HG02973 (cell line): ENCODE data around the gene CLSTN2.

ENCODE experiments used
- ATAC-seq: cut with Tn5 transposase; IDR thresholded peaks from one replicate; pipeline ENCODE4 v1.9.1; 2021; ENCODE audit warnings: moderate library complexity; ENCODE audit not compliant: unreplicated experiment

Gene CLSTN2

DNA sequence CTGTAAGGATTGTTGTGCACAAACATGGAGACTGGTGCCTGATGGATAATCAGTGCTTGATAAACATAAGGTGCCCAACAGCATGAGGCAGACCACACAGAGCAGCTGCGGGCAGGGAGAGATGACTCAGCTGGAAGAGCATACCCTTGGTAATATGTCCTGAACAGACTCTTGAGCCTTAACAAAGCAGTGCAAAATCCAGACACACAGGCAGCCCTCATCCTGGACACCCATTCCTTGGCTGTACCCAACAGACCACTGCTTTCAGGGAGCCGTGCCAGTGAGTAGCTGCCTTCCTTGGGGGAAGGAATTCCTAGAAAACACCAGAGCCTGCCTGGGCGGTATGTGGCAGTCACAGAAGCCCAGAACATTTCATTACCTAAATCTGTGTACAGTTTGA, 156.2 kb downstream of the CLSTN2 start:
- no peak for ATAC-seq

DNA sequence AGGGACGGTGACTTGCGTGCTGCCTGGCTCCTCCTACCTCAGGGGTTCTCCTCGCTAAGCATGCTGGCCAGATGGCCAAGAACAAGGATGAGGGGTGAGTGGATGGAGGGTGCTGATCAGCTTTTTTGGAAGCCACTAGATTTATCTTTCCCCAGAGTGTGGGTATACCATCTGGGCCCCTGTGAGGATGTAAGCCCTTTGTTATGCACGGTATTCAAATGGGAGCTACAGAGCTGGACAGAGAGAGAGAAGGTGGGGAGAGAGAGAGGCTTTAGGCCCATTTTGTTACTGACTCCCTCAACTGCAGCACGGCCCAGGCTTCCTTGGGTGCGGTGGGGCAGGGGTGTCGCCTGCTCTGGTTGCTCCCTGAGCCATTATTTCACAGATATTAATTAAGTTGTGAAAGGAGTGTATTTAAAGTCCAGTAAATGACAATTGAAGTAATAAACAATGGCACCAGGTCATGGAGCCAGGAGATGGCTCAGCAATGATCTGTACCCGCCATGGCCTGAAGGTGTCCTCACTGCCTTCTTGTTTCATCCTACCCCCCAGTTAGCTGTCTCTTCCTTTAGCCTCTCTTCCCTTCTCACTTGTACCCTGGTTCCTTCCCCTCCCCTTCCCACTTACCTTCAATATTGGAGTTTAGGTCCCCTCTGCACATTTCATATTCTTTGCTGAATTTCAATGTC, 158.0 kb downstream of the CLSTN2 start:
- ATAC-seq = no peak

DNA sequence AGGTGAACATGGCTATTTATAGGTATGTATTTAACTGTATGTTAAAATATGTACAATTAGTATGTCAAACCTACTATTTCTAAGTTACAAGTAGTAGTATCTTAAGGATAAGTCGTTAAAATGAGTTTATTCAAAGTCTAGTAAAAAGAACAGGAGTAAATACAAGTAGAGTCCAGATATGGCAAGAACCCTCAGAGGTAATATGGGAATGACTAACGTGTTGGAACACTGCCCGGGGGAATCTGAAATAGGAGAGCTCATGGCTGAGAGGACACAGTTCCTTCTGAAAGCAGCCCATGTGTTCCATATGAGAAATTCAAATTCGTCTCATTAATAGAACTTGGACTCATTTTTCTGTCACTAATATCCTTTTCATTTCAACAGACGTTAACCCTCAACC, 158.8 kb downstream of the CLSTN2 start:
- no peak for ATAC-seq

DNA sequence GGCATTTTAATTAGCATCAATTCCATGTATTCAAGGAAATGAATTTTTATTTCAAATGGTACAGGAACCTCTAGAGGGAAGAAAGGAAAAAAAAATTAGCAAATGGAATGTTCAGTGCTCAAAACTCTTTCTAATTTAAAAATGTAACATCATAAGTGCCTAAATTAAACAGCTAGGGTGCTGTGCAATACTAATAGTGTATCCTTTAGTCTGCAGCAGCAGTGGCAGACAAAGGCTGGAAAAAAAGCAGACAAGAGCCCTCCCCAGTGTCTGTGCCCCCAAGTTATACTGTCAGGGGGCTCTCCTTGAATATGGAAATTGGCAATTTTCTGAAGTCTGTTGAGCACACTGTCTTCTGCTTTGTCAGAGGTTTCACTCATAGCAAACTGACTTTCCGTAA, 159.5 kb downstream of the CLSTN2 start:
- no peak for ATAC-seq

DNA sequence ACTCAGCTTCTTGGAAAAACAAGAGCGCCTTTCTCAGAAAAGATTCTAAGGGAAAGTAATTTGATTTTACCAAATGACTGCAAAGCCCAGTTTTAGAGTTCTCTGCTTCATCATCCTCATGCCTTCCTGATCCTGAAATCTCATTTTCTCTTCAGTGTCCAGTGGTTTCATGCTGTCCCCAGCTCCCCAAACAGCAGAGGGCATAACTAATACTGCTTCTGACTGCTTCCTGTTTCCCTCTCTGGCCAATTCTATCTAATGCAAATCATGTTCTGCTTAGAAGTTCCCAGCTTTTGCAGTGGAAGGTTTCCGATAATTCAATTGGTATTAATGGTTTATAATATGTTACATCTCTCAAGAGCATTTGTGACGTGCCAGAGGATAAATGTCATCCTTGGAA, 161.1 kb downstream of the CLSTN2 start:
- no peak for ATAC-seq

DNA sequence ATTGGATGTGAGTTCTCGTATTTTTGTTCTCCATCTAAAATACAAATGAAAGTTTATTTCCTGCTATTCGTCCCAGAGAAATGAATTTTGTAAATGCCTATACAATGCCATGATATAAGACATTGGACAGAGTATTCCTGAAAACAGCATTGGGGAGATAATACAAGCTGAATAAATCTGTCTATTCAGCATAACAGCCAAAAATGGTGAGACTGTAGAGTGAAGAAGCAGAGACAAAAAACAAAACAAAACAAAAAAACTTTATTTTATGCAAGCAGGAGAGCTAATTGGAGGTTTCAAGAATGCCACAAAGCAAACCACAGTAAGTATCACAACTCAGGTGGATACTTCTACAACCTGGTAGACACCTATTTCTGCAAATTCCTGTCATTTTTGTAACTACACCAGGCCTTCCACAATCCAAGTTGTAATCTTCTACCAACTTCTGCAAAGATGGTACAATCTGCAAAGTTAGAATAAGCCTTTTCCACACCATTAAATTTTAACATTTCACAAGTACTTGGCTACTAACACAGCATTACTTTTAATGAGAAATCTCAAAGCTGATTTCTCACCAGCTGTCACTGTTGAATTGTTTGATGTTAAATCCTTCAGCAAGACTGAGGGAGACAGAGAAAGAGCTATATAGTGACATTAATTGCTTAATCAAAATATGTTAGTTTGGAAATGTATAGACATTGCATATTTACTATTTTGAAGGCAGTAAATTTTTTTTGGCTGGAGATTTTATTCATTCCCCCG, 163.1 kb downstream of the CLSTN2 start:
- no peak for ATAC-seq

DNA sequence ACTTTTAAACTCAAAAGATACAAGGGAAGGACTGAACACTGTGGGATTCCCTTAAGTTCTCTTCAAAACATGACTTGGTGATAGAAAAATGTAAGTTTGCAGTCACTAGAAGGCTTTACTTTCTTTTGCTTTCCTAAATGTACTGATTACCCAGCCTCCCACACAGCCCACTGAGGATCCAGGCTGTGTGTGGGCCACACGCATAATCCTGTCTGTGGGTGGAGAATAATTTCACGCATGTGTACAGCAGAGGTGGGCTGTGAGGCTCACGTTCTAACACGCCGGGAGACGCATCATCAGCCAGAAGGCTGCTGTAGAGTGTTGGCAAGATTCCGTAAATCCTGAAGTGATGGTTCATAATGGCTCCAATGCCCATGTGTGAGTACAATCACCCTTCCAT, 165.5 kb downstream of the CLSTN2 start:
- ATAC-seq = no peak

DNA sequence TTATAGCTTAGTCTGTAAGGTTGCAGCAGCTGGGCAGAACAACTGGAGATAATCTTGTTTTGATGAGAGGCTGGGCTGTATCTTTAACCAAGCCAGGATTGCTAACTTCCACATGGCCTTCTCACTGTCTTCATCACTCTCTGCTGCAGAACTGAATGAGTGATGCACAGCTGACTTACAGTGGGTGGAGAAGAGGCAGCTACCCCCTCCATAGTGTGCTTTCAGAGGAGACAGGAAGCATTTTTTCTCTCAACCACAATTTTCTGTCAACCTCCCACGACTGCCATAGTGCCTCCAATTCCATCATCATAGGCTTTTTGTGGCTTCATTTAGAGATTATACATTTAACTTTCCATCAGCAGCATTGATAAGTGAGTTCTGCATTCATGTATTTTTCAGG, 168.2 kb downstream of the CLSTN2 start:
- no peak for ATAC-seq

DNA sequence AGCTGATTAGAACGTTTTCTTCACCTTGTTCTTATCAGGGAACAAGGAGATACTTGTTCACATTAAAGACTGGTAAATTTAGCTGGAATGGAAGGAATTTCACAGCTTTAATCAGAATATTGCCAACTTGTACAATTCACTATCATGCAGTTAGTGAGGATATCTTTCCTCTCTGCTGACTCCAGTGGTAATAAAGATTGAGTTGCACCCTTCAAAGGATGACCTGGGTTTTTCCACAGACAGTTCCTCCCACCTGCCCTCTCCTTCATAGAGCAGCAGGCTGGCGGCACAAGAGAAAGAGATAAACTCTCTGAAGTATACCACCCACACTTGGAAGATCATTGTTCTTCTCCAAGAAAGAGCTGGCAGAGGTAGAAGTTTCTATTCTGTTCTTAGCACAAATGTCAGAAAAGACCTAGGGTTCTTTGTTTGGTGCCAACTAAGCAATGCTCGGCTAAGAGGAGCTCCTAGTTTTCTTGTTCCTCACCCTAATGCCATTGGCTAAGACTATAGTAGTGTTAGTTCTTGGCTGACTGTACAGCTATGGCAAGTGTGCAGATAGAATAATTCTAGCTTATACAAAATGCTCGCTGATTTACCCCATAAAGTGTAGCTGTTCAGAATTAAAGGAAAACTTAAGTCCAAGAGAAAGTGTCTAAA, 169.1 kb downstream of the CLSTN2 start:
- ATAC-seq = no peak

DNA sequence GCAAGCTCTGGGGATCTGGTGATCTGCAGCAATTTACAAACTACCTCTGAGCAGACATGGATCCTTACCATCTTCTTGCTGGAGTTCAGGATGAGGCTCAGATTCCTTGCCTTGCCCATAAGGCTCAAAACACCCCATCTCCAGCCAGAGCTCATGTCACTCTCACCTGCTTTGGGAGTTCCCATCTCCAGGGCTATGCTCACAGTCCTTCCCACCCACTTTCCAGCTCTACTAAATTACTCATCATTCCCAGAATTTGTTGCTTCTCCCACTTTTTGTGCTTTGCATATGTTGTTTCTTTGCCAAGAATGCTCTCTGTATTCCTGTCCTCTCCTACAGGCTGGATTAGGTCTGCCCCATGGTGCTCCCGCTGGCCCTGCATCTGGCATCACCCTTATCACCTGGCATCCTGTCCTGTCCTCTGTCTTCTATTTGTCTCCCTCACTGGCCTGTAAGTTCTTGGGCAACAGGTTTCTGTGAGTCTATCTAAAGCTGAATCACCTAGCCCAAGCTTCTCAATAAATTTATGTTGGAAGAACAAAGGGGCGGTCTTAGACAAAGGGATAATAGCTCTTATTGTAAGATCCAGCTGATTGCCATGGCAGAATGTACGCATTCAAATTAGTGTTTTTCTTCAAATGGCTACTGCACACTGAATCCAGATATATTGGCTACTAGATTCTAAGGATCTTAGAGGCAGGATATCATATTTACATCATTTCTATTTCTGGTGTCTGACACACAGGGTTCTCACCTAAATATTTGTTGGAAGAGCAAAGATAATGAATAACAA, 179.2 kb downstream of the CLSTN2 start:
- ATAC-seq = no peak

DNA sequence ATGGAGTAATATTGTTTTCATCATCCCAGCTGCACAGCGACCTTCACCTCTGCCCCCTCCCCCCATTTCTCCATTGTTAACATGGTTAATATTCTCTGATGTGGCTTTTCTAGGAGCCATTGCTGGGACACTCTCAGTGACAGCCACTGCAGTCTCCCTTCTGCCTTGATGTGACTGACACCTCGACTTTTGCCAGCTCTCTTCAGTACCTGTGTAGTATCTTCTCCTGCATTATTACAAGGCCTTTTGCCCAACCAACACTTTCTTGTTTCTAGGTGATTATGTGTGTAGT, 179.8 kb downstream of the CLSTN2 start:
- ATAC-seq = no peak

DNA sequence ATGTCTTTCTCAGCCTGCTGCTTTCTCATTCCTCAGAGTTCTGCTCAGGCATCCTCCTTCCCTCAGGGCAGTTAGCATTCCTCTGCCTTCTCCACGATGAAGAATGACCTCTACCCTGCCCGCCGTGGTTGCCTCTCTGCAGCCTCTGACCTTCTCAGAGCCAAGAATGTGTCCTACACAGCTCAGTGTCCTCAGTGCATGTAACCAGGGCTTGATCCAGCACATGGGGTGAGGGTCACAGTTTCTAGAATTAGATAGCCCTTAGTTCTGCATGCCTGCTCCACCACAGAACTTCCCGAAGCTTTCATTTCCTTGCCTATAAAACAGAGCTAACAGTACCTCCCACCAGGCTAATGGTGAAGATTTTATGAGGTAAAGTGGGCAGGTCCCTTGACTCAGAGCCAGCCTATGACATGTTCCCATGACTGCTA, 182.1 kb downstream of the CLSTN2 start:
- ATAC-seq = no peak

DNA sequence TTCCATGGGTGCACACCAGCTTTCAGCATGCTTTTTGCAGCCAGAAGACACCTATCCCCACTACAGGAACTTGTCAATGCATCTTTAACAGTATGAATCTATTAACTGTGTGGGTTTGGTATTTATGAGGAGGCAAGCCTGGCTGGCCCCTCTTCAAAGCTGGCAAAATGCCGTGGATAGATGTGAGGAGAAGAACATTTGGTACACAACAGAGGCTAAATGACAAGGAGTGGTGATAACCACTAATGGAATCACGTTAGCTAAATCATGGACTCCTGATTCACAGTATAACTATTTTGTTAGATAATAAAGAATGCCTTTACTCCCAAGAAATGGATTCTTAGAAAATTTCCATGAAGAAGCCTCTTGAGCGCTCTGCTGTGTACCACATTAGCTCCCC, 187.2 kb downstream of the CLSTN2 start:
- ATAC-seq = no peak

DNA sequence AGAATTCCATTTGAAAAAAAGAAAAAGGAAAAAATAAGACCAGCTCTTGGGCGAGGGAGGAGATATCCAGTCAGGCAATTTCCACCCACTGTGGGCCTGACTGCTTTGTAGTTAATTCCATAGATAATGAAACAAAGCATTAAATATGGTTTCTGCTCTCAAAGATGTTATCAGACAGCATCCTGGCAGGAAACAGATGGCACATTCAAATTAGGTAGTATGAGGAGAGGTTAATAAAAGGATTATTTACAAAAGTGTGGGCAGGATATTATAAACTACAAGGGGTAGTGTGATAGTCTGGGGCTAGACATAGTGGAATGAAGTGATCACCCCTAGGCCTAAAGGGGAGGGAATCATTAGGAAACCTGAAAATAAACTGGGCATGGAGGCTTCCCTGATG, 193.2 kb downstream of the CLSTN2 start:
- no peak for ATAC-seq

DNA sequence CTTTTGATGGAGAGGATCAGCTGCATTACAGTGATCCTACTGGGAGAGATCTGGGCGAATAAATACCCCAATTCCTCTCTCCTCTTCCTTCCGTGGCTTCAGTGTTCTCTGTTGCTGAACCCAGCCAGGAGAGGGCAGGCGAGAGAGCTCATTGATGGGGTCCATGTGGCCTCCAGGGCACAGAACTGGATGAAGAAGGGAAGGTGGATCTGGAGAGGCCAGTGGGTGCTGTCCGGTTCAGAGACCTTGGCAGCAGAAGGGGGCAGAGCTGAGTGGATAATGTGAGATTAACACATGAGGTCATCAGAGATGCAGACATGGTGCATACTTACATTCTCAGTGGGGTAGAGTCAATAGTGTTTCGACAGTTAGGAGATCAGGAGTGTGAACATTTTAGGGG, 193.6 kb downstream of the CLSTN2 start:
- no peak for ATAC-seq

DNA sequence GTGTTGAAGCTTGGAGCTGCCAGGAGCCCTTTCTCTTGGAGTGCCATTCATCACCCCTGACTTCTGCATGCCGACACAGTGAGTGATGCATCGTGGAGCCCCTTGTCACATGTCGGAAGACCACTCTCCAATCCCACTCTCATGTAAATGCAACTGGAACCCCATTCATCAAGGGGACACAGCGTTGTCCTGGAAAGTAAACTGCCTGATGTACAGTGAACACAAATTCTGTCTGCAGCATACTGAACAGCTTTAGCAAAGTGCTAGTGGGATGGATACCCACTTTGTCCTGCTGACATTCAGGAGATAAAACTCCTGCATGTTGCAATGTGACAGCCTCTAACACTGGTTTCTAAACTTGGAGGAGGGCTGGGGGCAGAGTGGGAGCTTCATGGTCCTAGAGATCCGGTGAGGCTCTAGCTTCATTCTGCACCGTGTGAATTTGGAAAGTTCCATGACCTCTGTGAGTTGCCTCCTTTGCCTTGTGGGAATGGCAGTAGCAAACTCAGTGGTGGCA, 194.8 kb downstream of the CLSTN2 start:
- no peak for ATAC-seq

DNA sequence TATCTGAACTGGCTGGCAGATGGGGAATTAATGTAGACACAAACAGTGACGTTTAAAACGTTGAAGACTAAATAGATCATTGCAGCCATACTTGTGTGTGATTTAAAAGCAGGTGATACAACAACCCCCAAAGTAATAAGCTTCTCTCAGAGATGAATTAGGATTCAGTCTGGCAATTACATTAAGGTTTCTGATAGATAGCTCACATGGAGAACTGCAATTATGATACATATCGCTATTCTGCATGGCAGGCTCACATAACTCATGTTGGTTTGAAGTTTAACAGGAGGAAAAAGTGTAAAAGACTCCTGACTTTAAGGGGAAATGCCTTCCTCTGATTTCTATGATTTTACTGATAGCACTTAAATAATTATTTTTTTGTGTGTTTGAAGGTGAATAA, 196.9 kb downstream of the CLSTN2 start:
- ATAC-seq = no peak

DNA sequence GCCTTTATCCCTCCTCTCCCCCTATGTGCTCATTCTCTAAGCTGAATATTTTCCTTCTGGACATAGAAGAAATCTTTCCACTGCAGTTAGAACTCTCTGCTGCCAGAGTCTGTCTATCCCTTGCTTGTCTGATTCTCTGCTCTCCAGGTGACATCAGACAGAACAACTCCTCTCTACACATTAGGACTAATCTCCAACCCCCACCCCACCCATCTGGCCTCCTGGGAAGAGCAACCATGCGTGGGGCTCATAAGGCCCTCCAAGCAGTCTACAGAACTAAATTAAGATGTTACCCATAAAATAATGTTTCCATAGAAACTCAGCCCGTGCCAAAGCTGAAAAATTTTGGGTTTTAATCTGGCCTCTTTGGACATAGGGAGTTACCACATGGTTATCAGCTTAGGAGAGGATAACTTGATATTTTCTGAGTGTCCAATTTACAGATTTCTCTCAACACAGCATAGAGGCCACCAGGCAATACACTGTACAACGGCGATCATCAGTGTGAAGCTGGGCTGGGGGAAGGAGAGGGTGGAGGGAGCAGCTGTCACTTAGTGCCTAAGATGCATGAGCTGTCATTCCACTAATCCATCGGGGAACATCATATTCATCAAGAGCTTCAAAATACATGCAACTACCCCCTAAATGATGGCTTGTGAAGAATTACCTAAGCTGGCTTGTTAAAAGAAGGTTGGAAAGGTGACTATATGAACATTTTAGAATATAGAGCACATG, 199.4 kb downstream of the CLSTN2 start:
- no peak for ATAC-seq

DNA sequence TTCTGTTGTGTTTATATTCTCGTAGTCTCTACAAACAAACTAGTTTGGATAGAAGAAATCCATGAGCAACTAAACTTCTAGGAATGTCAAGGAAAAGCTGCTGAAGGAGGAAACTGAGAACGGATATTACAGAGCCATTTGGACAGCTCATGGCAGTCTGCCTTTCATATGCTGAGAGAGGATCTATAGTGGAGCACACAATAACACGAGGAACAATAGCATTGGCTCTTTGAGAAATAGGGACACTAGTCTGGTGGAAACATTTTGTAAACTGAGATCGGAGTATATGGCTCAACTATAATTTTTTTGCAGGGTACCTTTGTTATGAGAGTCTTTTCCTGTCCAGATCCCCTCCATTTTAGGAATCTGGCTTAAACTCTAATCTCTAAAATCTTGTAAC, 200.5 kb downstream of the CLSTN2 start:
- no peak for ATAC-seq

DNA sequence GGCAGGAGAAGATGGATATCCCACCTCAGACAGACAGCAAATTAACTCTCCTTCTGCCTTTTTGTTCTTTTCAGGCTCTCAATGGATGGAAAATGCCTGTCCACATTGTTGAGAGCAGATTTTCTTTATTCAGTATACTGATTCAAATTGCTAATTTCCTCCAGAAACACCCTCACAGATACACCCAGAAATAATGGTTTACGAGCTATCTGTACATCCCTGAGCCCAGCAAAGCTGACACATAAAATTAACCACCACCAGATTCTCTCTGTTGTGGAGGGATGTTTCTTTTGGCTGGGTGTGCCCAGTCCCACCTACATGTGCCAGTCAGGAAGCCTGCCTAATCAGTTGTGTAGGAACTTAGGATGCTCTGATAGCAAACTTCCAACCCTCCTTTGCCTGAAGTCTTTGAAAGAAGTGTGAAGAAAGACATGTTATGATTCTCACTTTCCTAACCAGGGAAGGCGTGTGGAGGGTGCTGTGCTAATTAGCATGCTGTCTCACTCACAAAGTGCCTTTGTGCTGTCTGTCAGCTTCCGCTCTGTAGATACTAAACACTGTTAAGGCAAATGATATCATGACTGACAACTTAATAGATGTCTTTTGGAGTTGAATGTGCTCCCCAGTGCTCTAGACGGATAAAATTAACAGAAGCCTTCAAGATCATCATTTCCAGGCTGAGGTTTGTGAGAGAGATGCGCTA, 208.5 kb downstream of the CLSTN2 start:
- no peak for ATAC-seq
